BLaER1 treated with 17β-estradiol and CSF1 and Interleukin-3, amounts not matched to agents 10 nM and 100 nM (cell line): ENCODE measurements around the gene JMJD1C.
A peak's percentile ranks its signal among the peaks of the same experiment; 100 is the strongest.
"Not testable (repeated sequence)": the region's sequence is repeated elsewhere in the genome, so short reads cannot be mapped to it uniquely, and the experiment has no call there.

Experiments used
- H3K27ac ChIP-seq, 11 experiments: shearing (Covaris generic); formaldehyde crosslinking; 2 replicates each; pipeline ENCODE4 v1.8.1; 2022
- H3K27me3 ChIP-seq, 11 experiments: shearing (Covaris generic); formaldehyde crosslinking; 2 replicates each; pipeline ENCODE4 v1.8.1; 2022
- H3K36me3 ChIP-seq, 11 experiments: shearing (Covaris generic); formaldehyde crosslinking; 2 replicates each; pipeline ENCODE4 v1.8.1; 2022
- H3K4me1 ChIP-seq, 10 experiments: shearing (Covaris generic); formaldehyde crosslinking; 2 replicates each; pipeline ENCODE4 v1.8.1; 2022
- H3K4me2 ChIP-seq, 11 experiments: shearing (Covaris generic); formaldehyde crosslinking; 2 replicates each; pipeline ENCODE4 v1.8.1; 2022
- H3K4me3 ChIP-seq, 10 experiments: shearing (Covaris generic); formaldehyde crosslinking; 2 replicates each; pipeline ENCODE4 v1.8.1; 2022
- H3K9ac ChIP-seq, 11 experiments: shearing (Covaris generic); formaldehyde crosslinking; 2 replicates each; pipeline ENCODE4 v1.8.1; 2022
- H3K9me3 ChIP-seq, 11 experiments: shearing (Covaris generic); formaldehyde crosslinking; replicated peaks in 1 of 11; 2 replicates each; pipeline ENCODE4 v1.8.1; 2022
- H4K20me1 ChIP-seq, 11 experiments: shearing (Covaris generic); formaldehyde crosslinking; 2 replicates each; pipeline ENCODE4 v1.8.1; 2022
- Cebpa-rat ChIP-seq, 11 experiments: shearing (Covaris generic); IDR thresholded peaks; 2 replicates each; pipeline ENCODE4 v1.8.1; 2022

Gene JMJD1C

DNA sequence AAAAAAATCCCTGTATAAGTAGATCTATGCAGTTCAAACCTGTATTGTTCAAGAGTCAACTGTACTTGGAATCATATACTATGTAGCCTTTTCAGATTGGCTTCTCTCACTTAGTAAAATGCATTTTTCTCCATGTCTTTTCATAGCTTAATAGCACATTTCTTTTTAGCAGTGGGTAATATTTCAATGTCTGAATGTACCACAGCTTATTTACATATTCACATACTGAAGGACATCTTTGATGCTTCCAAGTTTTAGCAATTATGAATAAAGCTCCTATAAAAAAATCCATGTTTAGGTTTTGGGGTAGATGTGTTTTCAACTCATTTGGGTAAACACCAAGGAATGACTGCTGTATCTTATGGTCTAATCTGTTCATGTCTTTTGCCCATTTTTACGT is 177.6 kb downstream of the JMJD1C start:
- peaks cover 0 to 3% (median 0%) of the 10 kb centered on the region in 11 experiments; a peak in 1 of 22 replicates for H3K36me3 ChIP-seq
- no peak for TF ChIP-seq Cebpa-rat (IDR thresholded peaks at IDR 0.05)
- no peak overlapping the region for H3K27ac ChIP-seq

DNA sequence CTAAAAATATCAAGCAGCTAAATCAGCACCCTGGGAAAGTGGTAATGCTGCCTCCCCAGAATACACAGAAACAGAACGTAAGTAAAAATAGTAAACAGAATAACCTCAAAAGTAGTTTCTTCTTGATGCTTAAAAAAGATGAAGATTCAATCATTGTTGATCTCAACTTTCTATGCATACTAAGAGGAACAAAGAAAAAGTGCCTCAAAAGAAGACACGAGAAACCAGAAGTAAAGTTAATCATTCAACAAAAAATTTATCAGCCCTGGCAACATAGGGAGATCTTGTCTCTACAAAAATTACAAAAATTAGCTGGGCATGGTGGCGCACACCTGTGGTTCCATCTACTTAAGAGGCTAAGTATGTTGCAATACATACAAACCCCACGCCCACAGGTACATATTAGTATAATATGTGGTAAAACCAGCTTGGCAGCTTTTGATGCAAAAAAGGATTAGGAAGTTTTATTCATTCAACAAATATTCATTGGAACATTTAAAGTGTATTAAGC is 179.0 kb downstream of the JMJD1C start:
- Histone ChIP-seq H3K9me3 (peaks cover 0 to 10% (median 0%) of the 10 kb centered on the region in 11 experiments; a peak in 2 of 22 replicates), H4K20me1 (peaks cover 0 to 7% (median 0%) of the 10 kb centered on the region in 11 experiments; a peak in 4 of 22 replicates), H3K4me1 (peaks cover 0 to 18% (median 2%) of the 10 kb centered on the region in 10 experiments; a peak in 7 of 20 replicates), H3K36me3 (peaks cover 0 to 6% (median 0%) of the 10 kb centered on the region in 11 experiments; a peak in 2 of 22 replicates), H3K27me3 (no peaks in the 10 kb centered on the region), H3K27ac (no peak overlapping the region), H3K9ac (no peak overlapping the region), H3K4me3 (no peak overlapping the region), H3K4me2 (peak overlapping the region in 2 of 11 experiments; percentile 7 to 37; a peak in 1 of 22 replicates)
- no peak for TF ChIP-seq Cebpa-rat (IDR thresholded peaks at IDR 0.05)

More for the DNA sequence above, 177.6 kb downstream of the JMJD1C start:
- Histone ChIP-seq H3K4me1 (peaks cover 0 to 18% (median 2%) of the 10 kb centered on the region in 10 experiments; a peak in 7 of 20 replicates), H3K9ac (no peak overlapping the region), H3K9me3 (peaks cover 0 to 10% (median 0%) of the 10 kb centered on the region in 11 experiments; a peak in 1 of 22 replicates), H3K4me2 (no peak overlapping the region), H4K20me1 (peaks cover 0 to 12% (median 4%) of the 10 kb centered on the region in 11 experiments; a peak in 5 of 22 replicates), H3K27me3 (no peaks in the 10 kb centered on the region), H3K4me3 (no peak overlapping the region)

DNA sequence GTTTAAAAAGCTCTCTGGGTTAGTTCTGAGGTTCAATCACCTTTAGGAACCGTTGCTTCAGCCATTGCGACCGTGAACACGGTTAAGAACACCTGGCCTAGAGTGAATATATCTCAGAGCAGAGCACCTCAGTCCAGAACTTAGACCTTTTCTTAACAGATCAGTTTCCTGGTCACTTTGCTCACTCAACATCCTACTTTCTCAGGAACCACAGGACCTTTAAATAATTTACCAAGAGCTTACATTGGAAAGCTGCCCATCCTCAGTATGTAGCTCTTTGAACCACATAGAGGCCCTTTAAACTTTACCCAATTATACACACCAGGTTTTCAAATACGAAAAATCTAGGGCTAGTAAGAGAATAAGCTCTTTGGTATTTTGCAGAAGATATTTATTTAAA is 179.4 kb downstream of the JMJD1C start:
- Histone ChIP-seq H3K9me3 (peaks cover 0 to 10% (median 0%) of the 10 kb centered on the region in 11 experiments; a peak in 2 of 22 replicates), H3K27me3 (no peaks in the 10 kb centered on the region), H3K9ac (no peak overlapping the region), H3K4me2 (no peak overlapping the region; a peak in 1 of 22 replicates), H3K4me1 (peaks cover 0 to 18% (median 2%) of the 10 kb centered on the region in 10 experiments; a peak in 7 of 20 replicates), H3K4me3 (no peak overlapping the region), H3K36me3 (peaks cover 0 to 6% (median 0%) of the 10 kb centered on the region in 11 experiments; a peak in 5 of 22 replicates), H4K20me1 (peaks cover 0 to 7% (median 0%) of the 10 kb centered on the region in 11 experiments; a peak in 4 of 22 replicates), H3K27ac (no peak overlapping the region)
- no peak for TF ChIP-seq Cebpa-rat (IDR thresholded peaks at IDR 0.05)

DNA sequence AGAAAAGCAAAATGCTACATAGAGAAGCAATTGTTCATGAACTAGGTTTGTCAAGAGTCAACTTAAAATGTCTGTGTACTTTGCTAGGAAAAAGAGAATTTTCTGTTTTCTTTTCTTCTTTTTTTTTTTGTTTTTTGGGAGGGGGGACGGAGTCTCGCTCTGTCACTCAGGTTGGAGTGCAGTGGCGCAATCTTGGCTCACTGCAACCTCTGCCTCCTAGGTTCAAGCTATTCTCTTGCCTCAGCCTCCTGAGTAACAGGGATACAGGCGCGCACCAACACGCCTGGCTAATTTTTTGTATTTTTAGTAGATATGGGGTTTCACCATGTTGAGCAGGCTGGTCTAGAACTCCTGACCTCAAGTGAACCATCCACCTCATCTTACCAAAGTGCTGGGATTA is 181.9 kb downstream of the JMJD1C start:
- not testable (repeated sequence) for H4K20me1 ChIP-seq, H3K4me2 ChIP-seq, H3K9ac ChIP-seq, H3K4me3 ChIP-seq, H3K27me3 ChIP-seq, H3K27ac ChIP-seq
- Histone ChIP-seq H3K9me3 (peaks cover 0 to 10% (median 0%) of the 10 kb centered on the region in 11 experiments; a peak in 2 of 22 replicates), H3K36me3 (peaks cover 0 to 15% (median 6%) of the 10 kb centered on the region in 11 experiments; a peak in 8 of 22 replicates), H3K4me1 (peaks cover 0 to 18% (median 2%) of the 10 kb centered on the region in 10 experiments; a peak in 7 of 20 replicates)

DNA sequence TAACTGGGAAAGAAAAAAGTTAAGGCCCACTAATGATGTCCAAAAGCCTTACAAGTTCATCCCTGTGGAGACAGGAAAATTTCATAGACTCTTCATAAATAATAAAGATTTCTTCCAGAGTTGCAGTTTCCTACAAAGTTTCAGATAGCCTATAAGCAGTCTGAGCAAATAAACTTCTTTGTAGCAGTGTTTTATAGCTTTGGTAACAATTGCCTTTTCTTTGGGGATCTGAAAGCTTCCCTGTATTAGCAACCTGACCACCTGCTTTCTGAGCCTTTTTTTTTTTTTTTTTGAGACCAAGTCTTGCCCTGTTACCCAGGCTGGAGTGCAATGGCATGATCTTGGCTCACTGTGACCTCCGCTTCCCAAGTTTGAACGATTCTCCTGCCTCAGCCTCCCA is 182.7 kb downstream of the JMJD1C start:
- Histone ChIP-seq H3K9me3 (peaks cover 0 to 10% (median 0%) of the 10 kb centered on the region in 11 experiments; a peak in 3 of 22 replicates), H3K4me1 (peaks cover 0 to 18% (median 2%) of the 10 kb centered on the region in 10 experiments; a peak in 7 of 20 replicates), H3K27me3 (no peaks in the 10 kb centered on the region), H3K36me3 (peaks cover 0 to 23% (median 8%) of the 10 kb centered on the region in 11 experiments; a peak in 10 of 22 replicates), H3K4me2 (no peak overlapping the region), H4K20me1 (peaks cover 0 to 7% (median 0%) of the 10 kb centered on the region in 11 experiments; a peak in 4 of 22 replicates), H3K27ac (no peak overlapping the region), H3K9ac (no peak overlapping the region), H3K4me3 (no peak overlapping the region)
- TF ChIP-seq Cebpa-rat (IDR thresholded peaks at IDR 0.05): no peak

DNA sequence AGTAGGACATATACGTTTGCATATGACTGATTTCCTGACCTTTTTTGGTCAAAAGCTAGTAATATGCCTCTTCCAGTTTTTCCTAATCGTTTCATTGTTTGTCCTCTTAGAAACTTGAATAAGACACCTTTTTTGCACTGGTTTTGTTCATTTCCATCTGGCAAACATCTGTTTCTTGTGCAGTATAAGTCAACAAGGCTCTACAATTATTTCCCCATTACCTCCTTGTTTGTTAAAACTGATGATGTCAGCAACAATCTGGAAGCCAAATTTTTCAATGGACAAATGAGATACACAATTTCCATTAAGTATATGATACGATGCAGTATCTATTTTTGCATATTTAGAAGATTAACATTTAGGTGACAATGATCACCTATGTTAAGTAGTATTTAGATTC is 183.8 kb downstream of the JMJD1C start:
- Histone ChIP-seq H3K27me3 (no peaks in the 10 kb centered on the region), H4K20me1 (peaks cover 0 to 7% (median 0%) of the 10 kb centered on the region in 11 experiments; a peak in 4 of 22 replicates), H3K36me3 (peaks cover 0 to 23% (median 8%) of the 10 kb centered on the region in 11 experiments; a peak in 10 of 22 replicates), H3K27ac (no peak overlapping the region), H3K9ac (no peak overlapping the region), H3K9me3 (peaks cover 0 to 16% (median 0%) of the 10 kb centered on the region in 11 experiments; a peak in 5 of 22 replicates), H3K4me1 (peaks cover 0 to 11% (median 2%) of the 10 kb centered on the region in 10 experiments; a peak in 7 of 20 replicates), H3K4me2 (no peak overlapping the region), H3K4me3 (no peak overlapping the region)
- no peak for TF ChIP-seq Cebpa-rat (IDR thresholded peaks at IDR 0.05)

DNA sequence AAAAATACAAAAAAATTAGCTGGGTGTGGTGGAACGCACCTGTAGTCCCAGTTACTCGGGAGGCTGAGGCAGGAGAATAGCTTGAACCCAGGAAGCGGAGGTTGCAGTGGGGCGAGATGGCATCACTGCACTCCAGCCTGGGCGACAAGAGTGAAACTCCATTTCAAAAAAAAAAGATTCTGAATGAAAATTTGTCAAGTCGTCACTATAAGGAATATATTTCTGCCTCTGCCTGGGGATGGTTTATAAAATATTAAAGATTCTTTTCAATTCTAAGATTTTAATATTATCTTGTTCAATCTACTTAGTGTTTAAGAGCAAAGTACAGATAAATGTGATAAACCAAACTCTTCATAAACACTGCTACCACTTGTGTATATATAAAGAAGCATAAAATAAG is 185.4 kb downstream of the JMJD1C start:
- no peak overlapping the region for H3K9ac ChIP-seq
- no peak overlapping the region for H3K27ac ChIP-seq
- H3K4me2 ChIP-seq: no peak overlapping the region
- no peak for TF ChIP-seq Cebpa-rat (IDR thresholded peaks at IDR 0.05)
- H3K27me3 ChIP-seq: no peaks in the 10 kb centered on the region
- peaks cover 0 to 23% (median 8%) of the 10 kb centered on the region in 11 experiments; a peak in 10 of 22 replicates for H3K36me3 ChIP-seq
- 0 out of 22 replicates have a peak, but pooled peaks cover 0 to 3% (median 0%) of the 10 kb centered on the region in 11 experiments for H4K20me1 ChIP-seq
- H3K9me3 ChIP-seq: peaks cover 0 to 16% (median 0%) of the 10 kb centered on the region in 11 experiments; a peak in 5 of 22 replicates
- peaks cover 0 to 13% (median under 1%) of the 10 kb centered on the region in 10 experiments; a peak in 5 of 20 replicates for H3K4me1 ChIP-seq
- no peak overlapping the region for H3K4me3 ChIP-seq

DNA sequence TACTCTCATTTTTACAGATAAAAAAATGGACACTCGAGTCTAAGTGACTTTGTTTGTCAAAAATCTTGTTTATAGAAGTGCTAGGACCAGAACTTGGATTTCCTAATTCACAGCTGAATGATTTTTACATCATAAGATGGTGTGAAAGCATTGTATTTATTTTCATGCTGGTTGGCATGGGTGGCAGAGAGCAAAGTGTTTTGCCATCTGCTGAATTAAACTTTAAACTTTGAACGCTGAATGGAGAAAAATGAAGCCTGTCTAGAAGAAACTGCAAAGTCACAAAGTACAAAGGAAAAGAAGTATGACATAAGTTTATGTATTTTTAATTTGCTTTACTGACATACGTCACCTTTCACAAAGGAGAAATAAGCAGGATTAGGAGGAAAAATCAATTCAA is 190.7 kb downstream of the JMJD1C start:
- Histone ChIP-seq H3K4me2 (no peak overlapping the region; a peak in 1 of 22 replicates), H3K4me1 (peaks cover 32 to 48% (median 43%) of the 10 kb centered on the region in 10 experiments), H3K36me3 (peaks cover 0 to 21% (median 4%) of the 10 kb centered on the region in 11 experiments; a peak in 5 of 22 replicates), H4K20me1 (no peaks in the 10 kb centered on the region; a peak in 3 of 22 replicates), H3K9me3 (peaks cover 0 to 11% (median 0%) of the 10 kb centered on the region in 11 experiments; a peak in 4 of 22 replicates), H3K4me3 (no peak overlapping the region), H3K27me3 (no peaks in the 10 kb centered on the region), H3K9ac (no peak overlapping the region), H3K27ac (peak overlapping the region in 3 of 11 experiments; percentile 35 to 42 (median 41); a peak in 4 of 22 replicates)
- no peak for TF ChIP-seq Cebpa-rat (IDR thresholded peaks at IDR 0.05)

DNA sequence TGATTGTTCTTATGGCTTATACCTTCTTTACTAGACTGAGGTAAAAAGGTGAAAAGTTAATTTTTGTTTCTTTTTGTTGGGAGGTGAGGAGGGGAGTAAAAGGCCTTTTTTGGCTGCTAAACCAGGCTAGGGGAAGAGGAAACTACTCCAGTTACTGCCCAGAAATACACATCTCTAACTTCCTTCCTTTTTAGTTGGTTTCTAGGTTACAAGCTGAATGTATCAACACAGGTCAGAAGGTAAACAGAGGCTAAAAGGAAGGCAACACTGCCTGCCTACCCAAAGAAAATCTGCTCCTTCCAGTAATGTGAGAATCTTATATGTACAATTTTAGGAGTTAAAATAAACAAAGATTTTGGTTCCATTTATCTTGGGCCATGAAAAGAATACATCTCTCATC is 192.2 kb downstream of the JMJD1C start:
- Histone ChIP-seq H3K27ac (peak overlapping the region in 8 of 11 experiments; percentile 5 to 77 (median 26); a peak in 13 of 22 replicates), H3K36me3 (peaks cover 0 to 9% (median 1%) of the 10 kb centered on the region in 11 experiments; a peak in 4 of 22 replicates), H3K4me2 (peak overlapping the region; percentile 60 to 73 (median 67)), H4K20me1 (no peaks in the 10 kb centered on the region; a peak in 3 of 22 replicates), H3K4me1 (peaks cover 33 to 54% (median 49%) of the 10 kb centered on the region in 10 experiments), H3K9me3 (peaks cover 0 to 11% (median 0%) of the 10 kb centered on the region in 11 experiments; a peak in 4 of 22 replicates), H3K4me3 (no peak overlapping the region; a peak in 1 of 20 replicates), H3K9ac (peak overlapping the region in 4 of 11 experiments; percentile 11 to 40 (median 26); a peak in 6 of 22 replicates), H3K27me3 (no peaks in the 10 kb centered on the region)
- no peak for TF ChIP-seq Cebpa-rat (IDR thresholded peaks at IDR 0.05)
